GM12872 (cell line): Measurements from ENCODE around the gene SLC6A3.

ENCODE experiments used
- CTCF ChIP-seq: IDR thresholded peaks from 3 replicates; pipeline ENCODE4 v1.5.1; 2011; ENCODE audit warnings: low read depth, mild to moderate bottlenecking, low read length, moderate library complexity; ENCODE audit not compliant: insufficient read depth

SLC6A3 gene

DNA sequence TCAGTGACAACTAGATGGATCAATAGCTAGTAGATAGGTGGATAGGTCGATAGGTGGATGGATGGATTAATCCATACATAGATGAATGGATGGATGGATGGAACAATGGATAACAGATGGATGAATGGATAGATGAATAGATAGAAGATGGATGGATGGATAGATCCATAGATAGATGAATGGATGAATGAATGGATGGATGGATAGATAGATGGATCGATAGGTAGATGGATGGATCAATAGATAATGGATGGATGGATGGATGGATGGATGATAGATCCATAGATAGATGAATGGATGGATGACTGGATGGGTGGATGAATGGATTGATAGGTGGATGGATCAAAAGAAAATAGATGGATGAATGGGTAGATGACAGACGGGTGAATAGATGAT lies 5.1 kb downstream of the SLC6A3 start:
- TF ChIP-seq CTCF, result no peak

DNA sequence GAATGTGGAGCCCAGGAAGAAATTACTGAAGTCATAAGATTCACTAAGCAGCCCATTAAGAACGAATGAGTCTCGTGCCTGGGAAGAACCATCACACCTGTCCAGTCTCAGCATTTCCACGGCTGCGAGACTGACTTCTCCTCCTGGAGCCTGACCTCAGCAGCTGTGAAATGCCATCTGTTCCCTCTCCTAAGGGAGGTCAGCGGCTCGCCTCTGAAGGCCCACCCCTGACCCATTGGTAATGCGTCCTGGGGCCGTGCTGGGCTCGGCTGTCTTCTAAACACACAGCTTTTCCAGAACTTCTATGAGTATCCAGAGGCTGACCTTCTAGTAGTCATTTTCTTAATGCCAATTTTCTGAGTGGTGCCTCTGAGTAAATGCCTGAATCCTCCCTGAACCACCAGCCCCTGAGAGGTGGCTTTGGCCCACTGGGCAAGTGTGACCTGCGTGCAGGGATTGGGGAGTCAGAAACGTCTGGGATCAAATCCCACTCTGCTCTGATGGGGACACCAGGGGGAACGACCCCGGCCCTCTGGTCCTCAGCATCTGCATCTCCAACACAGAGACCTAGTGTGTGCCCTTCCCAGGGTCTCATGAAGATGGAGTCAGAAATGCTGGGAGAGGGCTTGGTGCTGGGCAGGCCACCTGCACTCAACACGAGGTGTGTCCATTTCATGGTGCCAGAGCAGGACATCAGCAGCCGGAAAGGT lies 5.7 kb downstream of the SLC6A3 start:
- no peak for TF ChIP-seq CTCF

- no peak for TF ChIP-seq CTCF
These were observed 6.4 kb downstream of the SLC6A3 start for GRCh38 chr5:1438871-1439270.

GRCh38 chr5:1437876-1438559 lies 7.2 kb downstream of the SLC6A3 start:
- no peak for TF ChIP-seq CTCF

GRCh38 chr5:1437226-1437829 lies 7.9 kb downstream of the SLC6A3 start:
- TF ChIP-seq CTCF, result no peak

DNA sequence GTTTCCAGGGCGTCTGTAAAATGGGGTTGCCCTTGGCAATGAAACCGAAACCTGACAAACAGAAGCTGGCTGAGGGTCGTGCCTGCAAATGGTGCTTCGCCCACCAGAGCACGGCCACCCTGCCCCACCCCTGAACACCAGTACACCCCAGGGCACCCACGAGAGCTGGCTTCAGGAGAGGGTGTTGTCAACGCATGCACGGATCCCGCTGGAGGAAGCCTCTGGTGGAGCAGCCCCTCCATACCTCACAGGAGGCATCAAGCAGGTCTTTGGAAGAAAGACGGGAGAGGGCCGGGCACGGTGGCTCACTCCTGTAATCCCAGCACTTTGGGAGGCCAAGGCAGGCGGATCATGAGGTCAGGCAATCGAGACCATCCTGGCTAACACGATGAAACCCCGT lies 8.6 kb downstream of the SLC6A3 start:
- TF ChIP-seq CTCF, result no peak

GRCh38 chr5:1436036-1436435 lies 9.2 kb downstream of the SLC6A3 start:
- TF ChIP-seq CTCF, result no peak
